H9 (cell line): ENCODE data around the gene CAMTA1. TPM values are rescaled to one million over a fixed set of nuclear protein-coding genes. Genes with fewer than 3 reads are reported as not detected.

Experiments used
- DNase-seq: peaks from one replicate; pipeline ENCODE4 v3.0.0-alpha.2; 2017
- H2AFZ ChIP-seq: one replicate; pipeline ENCODE4 v1.6.1; 2013; ENCODE audit warnings: mild to moderate bottlenecking, low read length, control low read depth, moderate library complexity
- H2AK5ac ChIP-seq: 2 replicates; pipeline ENCODE4 v1.6.1; 2013; ENCODE audit warnings: low read length, control low read depth, mixed read lengths; ENCODE audit not compliant: insufficient read length
- H2BK120ac ChIP-seq: one replicate; pipeline ENCODE4 v1.6.1; 2013; ENCODE audit warnings: low read depth, mild to moderate bottlenecking, low read length, control low read depth, inconsistent platforms; ENCODE audit not compliant: poor library complexity, severe bottlenecking
- H2BK12ac ChIP-seq: 2 replicates; pipeline ENCODE4 v1.6.1; 2013; ENCODE audit warnings: low read length, control low read depth, mixed read lengths, low read depth; ENCODE audit not compliant: insufficient read length
- H2BK15ac ChIP-seq: 2 replicates; pipeline ENCODE4 v1.6.1; 2013; ENCODE audit warnings: low read depth, low read length, control low read depth
- H2BK20ac ChIP-seq: one replicate; pipeline ENCODE4 v1.6.1; 2013; ENCODE audit warnings: low read depth, mild to moderate bottlenecking, low read length, control low read depth, inconsistent platforms; ENCODE audit not compliant: poor library complexity, severe bottlenecking
- H2BK5ac ChIP-seq: 2 replicates; pipeline ENCODE4 v1.6.1; 2013; ENCODE audit warnings: low read length, control low read depth, mixed read lengths; ENCODE audit not compliant: insufficient read length
- H3K14ac ChIP-seq: 2 replicates; pipeline ENCODE4 v1.6.1; 2013; ENCODE audit warnings: low read length, control low read depth; ENCODE audit not compliant: insufficient read depth
- H3K18ac ChIP-seq: 2 replicates; pipeline ENCODE4 v1.6.1; 2013; ENCODE audit warnings: low read depth, mild to moderate bottlenecking, mixed read lengths, low read length, control low read depth; ENCODE audit not compliant: insufficient read length
- H3K23ac ChIP-seq: 2 replicates; pipeline ENCODE4 v1.6.1; 2013; ENCODE audit warnings: low read length, control low read depth, mixed read lengths, low read depth; ENCODE audit not compliant: insufficient read length
- H3K23me2 ChIP-seq: 2 replicates; pipeline ENCODE4 v1.6.1; 2013; ENCODE audit warnings: low read depth, mild to moderate bottlenecking, mixed read lengths, low read length, control low read depth; ENCODE audit not compliant: insufficient read length, poor library complexity, severe bottlenecking
- H3K27ac ChIP-seq: 2 replicates; pipeline ENCODE4 v1.5.1; 2013; ENCODE audit warnings: low read length, control low read depth, mixed read lengths, low read depth; ENCODE audit not compliant: insufficient read length
- H3K27me3 ChIP-seq: 2 replicates; pipeline ENCODE4 v1.6.1; 2013; ENCODE audit warnings: low read length, control low read depth, inconsistent platforms; ENCODE audit not compliant: insufficient read depth
- H3K4ac ChIP-seq: 2 replicates; pipeline ENCODE4 v1.6.1; 2013; ENCODE audit warnings: low read depth, mild to moderate bottlenecking, control low read depth, inconsistent platforms, low read length, moderate library complexity
- H3K4me1 ChIP-seq: 2 replicates; pipeline ENCODE4 v1.6.1; 2013; ENCODE audit warnings: low read length, control low read depth, inconsistent platforms; ENCODE audit not compliant: insufficient read depth
- H3K4me2 ChIP-seq: 2 replicates; pipeline ENCODE4 v1.6.1; 2013; ENCODE audit warnings: low read length, control low read depth, mixed read lengths; ENCODE audit not compliant: insufficient read length, insufficient read depth
- H3K56ac ChIP-seq: 2 replicates; pipeline ENCODE4 v1.6.1; 2013; ENCODE audit warnings: low read depth, mild to moderate bottlenecking, mixed read lengths, low read length, control low read depth; ENCODE audit not compliant: insufficient read length
- H3K79me1 ChIP-seq: 2 replicates; pipeline ENCODE4 v1.6.1; 2013; ENCODE audit warnings: low read depth, mild to moderate bottlenecking, moderate library complexity, low read length, control low read depth, inconsistent platforms; ENCODE audit not compliant: insufficient read depth, poor library complexity, severe bottlenecking
- H3K79me2 ChIP-seq: 2 replicates; pipeline ENCODE4 v1.6.1; 2013; ENCODE audit warnings: low read length, control low read depth, inconsistent platforms; ENCODE audit not compliant: insufficient read depth
- H3K9ac ChIP-seq: 2 replicates; pipeline ENCODE4 v1.6.1; 2013; ENCODE audit warnings: low read length, control low read depth, mixed read lengths; ENCODE audit not compliant: insufficient read length; ENCODE audit errors: extremely low read depth
- H3K9me3 ChIP-seq: one replicate; pipeline ENCODE4 v1.6.1; 2013; ENCODE audit warnings: low read depth, low read length, inconsistent platforms; ENCODE audit not compliant: control insufficient read depth
- H3T11ph ChIP-seq: one replicate; pipeline ENCODE4 v1.6.1; 2013; ENCODE audit warnings: mild to moderate bottlenecking, low read length, control low read depth, inconsistent platforms
- H4K20me1 ChIP-seq: one replicate; pipeline ENCODE4 v1.6.1; 2013; ENCODE audit not compliant: control insufficient read depth, insufficient read length, insufficient read depth
- H4K5ac ChIP-seq: 2 replicates; pipeline ENCODE4 v1.6.1; 2013; ENCODE audit warnings: low read depth, mild to moderate bottlenecking, mixed read lengths, low read length, control low read depth; ENCODE audit not compliant: insufficient read length
- H4K8ac ChIP-seq: replicated peaks from 2 replicates; pipeline ENCODE4 v1.6.1; 2013; ENCODE audit warnings: low read length, control low read depth, mixed read lengths, low read depth; ENCODE audit not compliant: insufficient read length
- H4K91ac ChIP-seq: 2 replicates; pipeline ENCODE4 v1.6.1; 2013; ENCODE audit warnings: low read depth, mild to moderate bottlenecking, moderate library complexity, mixed read lengths, low read length, control low read depth; ENCODE audit not compliant: insufficient read length
- H3K27ac Mint-ChIP-seq, 3 experiments: 2 replicates in 2 of 3; 3 replicates in 1 of 3; pipeline ENCODE4 v1.8.0; 2020 to 2021; ENCODE audit warnings: mixed read lengths in 3 of 3, mild to moderate bottlenecking in 1 of 3, moderate library complexity in 1 of 3
- H3K27me3 Mint-ChIP-seq: 2 replicates; pipeline ENCODE4 v1.8.0; 2021; ENCODE audit warnings: low read depth, mild to moderate bottlenecking, moderate library complexity, mixed read lengths
- H3K36me3 Mint-ChIP-seq, 3 experiments: 2 replicates in 2 of 3; 3 replicates in 1 of 3; pipeline ENCODE4 v1.8.0; 2020 to 2021; ENCODE audit warnings: low read depth in 3 of 3, mixed read lengths in 3 of 3; ENCODE audit not compliant: insufficient read depth in 1 of 3
- H3K4me1 Mint-ChIP-seq, 2 experiments: 2 replicates each; pipeline ENCODE4 v1.8.0; 2020; ENCODE audit warnings: mixed read lengths in 2 of 2
- H3K4me3 Mint-ChIP-seq, 2 experiments: 2 replicates in 1 of 2; 3 replicates in 1 of 2; pipeline ENCODE4 v1.8.0; 2020 to 2021; ENCODE audit warnings: mild to moderate bottlenecking in 2 of 2, mixed read lengths in 2 of 2, moderate library complexity in 1 of 2
- H3K9me3 Mint-ChIP-seq, 2 experiments: 2 replicates in 1 of 2; 3 replicates in 1 of 2; pipeline ENCODE4 v1.8.0; 2020; ENCODE audit warnings: mild to moderate bottlenecking in 2 of 2, mixed read lengths in 2 of 2, moderate library complexity in 1 of 2
- CTCF ChIP-seq: fragments of 200-600 bp; sonication (generic); conservative IDR thresholded peaks from 3 replicates; pipeline ENCODE4 v1.8.0; 2021; ENCODE audit warnings: antibody characterized with exemption, mild to moderate bottlenecking
- WGBS: extraction: QIAGEN DNeasy Blood & Tissue Kit; methylation state at CpG from one replicate; pipeline ENCODE4 v1.1.7; 2013; ENCODE audit warnings: missing lambda C conversion rate, low lambda C conversion rate, mixed read lengths; ENCODE audit not compliant: insufficient read length; ENCODE audit errors: extremely low coverage; 5-methylcytosine and 5-hydroxymethylcytosine counted together
- total RNA-seq: library from RNA; stranded (reverse); gene quantifications from 2 replicates; pipeline ENCODE4 v1.2.1, GENCODE V29; 2021

Gene CAMTA1
- total RNA-seq, 1 experiment from 2014 or later: 115 TPM

DNA sequence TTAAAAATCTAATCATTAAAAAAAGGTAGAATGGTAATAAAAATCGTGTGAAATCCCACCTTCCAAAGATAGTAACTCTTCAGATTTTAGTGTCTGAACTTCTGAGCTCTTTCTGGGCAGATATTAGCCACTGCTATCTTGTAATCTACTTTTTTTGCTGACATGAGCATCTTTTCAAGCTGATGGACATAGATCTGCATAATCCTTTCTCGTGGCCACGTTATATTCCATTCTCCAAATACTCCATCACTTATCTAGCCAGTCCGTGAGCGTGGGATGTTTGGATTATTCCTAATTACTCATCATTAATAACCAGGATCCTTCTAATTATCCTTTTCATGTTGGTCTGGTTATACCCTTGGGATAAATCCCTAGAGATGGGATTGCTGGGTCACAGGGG, 731.7 kb downstream of the CAMTA1 start:
- no CpG with 5 or more reads among the region's 5 CpGs for WGBS
- no peaks in the 10 kb centered on the region for H3K27me3 ChIP-seq
- H2BK120ac ChIP-seq: no peak overlapping the region
- H4K8ac ChIP-seq: no peak overlapping the region
- H3K27ac ChIP-seq: no peak overlapping the region
- no peaks in the 10 kb centered on the region for H3K4me1 ChIP-seq
- no peak overlapping the region for H3K14ac ChIP-seq
- H3K18ac ChIP-seq: no peak overlapping the region
- no peak overlapping the region for H3K4ac ChIP-seq
- H3K23me2 ChIP-seq: no peaks in the 10 kb centered on the region
- Mint-ChIP-seq H3K4me1 (peaks cover 2 to 9% of the 10 kb centered on the region in 2 experiments; a peak in 3 of 4 replicates), H3K9me3 (peaks cover 3% of the 10 kb centered on the region in 2 experiments; a peak in 2 of 5 replicates), H3K36me3 (no peaks in the 10 kb centered on the region; a peak in 3 of 7 replicates), H3K4me3 (no peak overlapping the region), H3K27ac (no peak overlapping the region), H3K27me3 (no peaks in the 10 kb centered on the region)
- no peak overlapping the region for H3K23ac ChIP-seq
- no peaks in the 10 kb centered on the region for H4K20me1 ChIP-seq
- no peak overlapping the region for H2AFZ ChIP-seq
- no peak overlapping the region for H2BK15ac ChIP-seq
- H2AK5ac ChIP-seq: no peak overlapping the region
- H3K4me2 ChIP-seq: no peak overlapping the region
- H4K91ac ChIP-seq: no peak overlapping the region
- H3K56ac ChIP-seq: no peak overlapping the region
- no peaks in the 10 kb centered on the region for H3K9me3 ChIP-seq
- H3K79me1 ChIP-seq: no peaks in the 10 kb centered on the region
- H2BK20ac ChIP-seq: no peak overlapping the region
- TF ChIP-seq CTCF: no peak
- no peaks in the 10 kb centered on the region for H3K79me2 ChIP-seq
- no peak for DNase-seq
- H2BK12ac ChIP-seq: no peak overlapping the region
- no peak overlapping the region for H3T11ph ChIP-seq
- no peak overlapping the region for H2BK5ac ChIP-seq
- H4K5ac ChIP-seq: no peak overlapping the region
- no peak overlapping the region for H3K9ac ChIP-seq
